ENCODE measurements around the gene UBE2D3.

UBE2D3 gene

DNA sequence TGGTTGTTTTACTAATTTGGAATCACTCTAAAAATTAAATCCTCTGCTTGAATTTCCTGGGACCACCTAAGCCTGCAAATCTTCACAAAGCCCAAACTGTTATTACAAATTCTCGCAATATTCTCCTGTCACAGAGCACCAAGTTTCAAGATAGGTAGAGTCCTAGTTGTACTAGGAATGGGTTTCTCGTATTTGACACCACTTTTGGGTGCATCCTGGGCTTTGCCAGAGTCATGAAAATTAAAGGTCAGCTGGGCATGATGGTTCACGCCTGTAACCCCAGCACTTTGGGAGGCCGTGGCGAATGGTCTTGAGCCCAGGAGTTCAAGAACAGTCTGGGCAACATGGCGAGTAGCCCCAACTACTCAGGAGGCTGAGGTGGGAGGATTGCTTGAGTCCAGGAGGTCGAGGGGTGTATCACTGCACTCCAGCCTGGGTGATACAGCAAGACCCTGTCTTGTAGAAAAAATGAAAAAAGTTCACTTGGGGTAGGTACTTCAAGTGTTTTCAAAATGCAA is 36.0 kb downstream of the UBE2D3 start:
- DNase-seq (ENCODE audit: low read depth in 2 of 2), result no peak

DNA sequence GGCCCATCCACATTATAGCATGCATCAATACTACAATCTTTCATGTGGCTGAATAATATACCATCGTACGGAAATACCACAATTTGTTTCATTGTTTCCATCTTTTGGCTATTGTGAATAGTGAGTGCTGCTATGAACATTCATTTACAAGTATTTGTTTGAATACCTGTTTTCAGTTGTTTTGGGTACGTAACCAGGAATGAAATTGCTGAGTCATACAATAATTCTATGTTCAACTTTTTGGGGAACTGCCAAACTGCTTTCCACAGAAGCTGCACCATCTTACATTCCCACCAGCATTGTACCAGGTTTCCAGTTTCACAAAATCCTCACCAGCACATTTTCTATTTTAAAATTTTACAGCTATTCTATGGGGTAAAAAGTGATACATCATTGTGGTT is 38.0 kb downstream of the UBE2D3 start:
- DNase-seq (ENCODE audit: low read depth in 2 of 2), result no peak

DNA sequence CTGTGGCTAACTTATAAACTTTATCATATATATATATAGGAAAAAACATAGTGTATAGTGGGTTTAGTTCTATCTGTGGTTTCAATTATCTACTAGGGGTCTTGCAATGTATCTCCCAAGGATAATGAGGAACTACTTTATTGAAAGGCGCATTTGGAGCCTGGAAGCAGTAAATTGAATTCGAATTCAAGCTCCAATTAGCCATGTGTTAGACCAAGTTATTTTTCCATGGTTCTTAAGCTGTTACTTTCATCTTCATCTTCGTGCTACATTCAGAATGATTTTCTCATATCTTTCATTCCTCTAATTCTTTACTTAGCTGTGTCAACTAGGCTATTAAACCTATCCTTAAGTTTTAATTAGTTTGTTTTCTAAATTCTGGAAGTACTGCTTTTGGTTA is 39.4 kb downstream of the UBE2D3 start:
- no peak for DNase-seq (ENCODE audit: low read depth in 2 of 2)

- DNase-seq (ENCODE audit: low read depth in 2 of 2), result no peak
These were observed 40.1 kb downstream of the UBE2D3 start for GRCh38 chr4:102787096-102787881.

DNA sequence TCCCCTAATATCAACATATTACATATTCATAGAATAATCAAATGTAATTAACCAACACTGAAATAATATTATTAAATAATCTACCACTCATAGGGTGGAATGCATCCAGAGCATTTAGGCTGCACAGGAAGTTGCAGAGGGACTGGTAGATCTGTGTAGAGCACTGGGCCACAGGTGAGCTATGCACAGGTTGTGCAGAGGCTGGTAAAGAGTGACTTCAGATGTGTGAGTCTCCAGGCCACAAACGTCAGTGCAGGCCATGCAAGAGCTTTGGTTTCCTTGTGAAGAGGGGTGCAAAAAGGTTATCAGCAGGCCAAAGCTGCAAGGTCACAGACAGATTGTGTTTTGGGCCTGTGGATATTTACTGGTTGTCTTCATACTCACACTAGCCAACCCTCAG is 41.1 kb downstream of the UBE2D3 start:
- no peak for DNase-seq (ENCODE audit: low read depth in 2 of 2)

GRCh38 chr4:102783006-102783405 is 44.3 kb downstream of the UBE2D3 start:
- no peak for DNase-seq (ENCODE audit: low read depth in 2 of 2)

GRCh38 chr4:102781570-102781969 is 45.8 kb downstream of the UBE2D3 start:
- DNase-seq (ENCODE audit: low read depth in 2 of 2), result no peak

DNA sequence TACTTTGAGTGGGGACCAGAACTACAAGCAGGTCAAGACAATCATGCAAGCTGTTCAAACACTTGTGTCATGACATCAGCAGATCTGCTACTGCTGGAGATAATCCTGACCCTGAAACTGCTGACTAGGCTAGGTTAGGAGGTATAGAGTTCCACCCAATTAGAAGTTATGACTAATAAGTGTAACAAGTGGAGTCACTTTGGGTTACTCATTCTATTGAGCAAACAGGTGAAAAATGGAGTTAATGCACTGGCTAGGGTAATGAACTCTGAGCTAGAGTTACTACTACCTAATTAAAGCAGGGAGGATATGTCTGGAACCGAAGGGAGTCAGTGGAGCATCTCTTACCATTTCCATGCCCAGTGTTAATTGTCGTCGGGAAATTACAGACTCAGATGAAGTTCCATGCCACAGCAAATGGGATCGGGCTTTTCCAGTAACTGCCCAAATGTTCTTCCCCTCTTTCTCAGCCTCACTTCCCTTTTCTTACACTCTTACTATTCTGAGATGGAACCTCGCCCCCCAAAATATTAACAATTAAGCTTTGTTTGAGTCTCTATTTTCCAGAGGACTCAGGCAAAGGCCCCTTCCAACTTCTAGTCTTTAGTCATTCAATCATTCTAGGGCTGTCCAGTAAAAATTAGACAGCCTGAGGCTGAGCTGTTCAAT is 46.7 kb downstream of the UBE2D3 start:
- no peak for DNase-seq (ENCODE audit: low read depth in 2 of 2)

- no peak for DNase-seq (ENCODE audit: low read depth in 2 of 2)
These were observed 48.1 kb downstream of the UBE2D3 start for GRCh38 chr4:102779204-102779603.

DNA sequence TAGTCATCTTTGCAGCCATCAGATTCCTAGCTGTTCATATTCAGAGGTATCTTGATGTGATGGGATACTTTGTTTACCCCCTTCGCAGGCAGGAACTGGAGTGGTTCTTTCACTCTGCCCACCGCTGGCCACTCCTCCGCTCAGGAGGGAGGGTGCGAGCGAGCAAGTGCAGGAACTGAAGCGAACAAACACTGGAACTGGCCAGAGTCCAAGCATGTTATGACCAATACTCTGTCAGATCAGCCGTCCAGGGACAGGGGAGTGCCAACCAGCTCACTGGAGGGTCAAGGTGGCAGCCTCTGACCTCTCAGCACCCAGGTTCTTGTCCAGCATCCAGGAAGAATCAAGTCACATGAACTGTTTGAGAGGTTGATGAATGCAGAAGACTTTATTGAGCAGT is 48.6 kb downstream of the UBE2D3 start:
- DNase-seq (ENCODE audit: low read depth in 2 of 2), result no peak

DNA sequence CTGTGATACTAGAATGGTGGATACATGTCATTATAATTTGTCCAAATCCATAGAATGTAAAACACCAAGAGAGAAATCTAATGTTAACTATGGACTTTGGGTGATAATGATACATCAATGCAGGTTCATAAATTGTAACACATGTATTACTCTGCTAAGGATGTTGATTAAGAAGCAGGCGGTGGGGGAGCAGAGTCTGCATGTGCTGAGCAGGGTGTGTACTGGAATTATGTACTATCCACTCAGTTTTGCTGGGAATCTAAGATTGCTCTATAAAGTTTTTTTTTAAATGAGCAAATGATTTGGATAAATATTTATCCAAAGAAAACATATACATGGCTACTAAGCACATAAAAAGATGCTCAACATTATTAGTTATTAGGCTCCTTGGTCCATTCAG is 51.5 kb downstream of the UBE2D3 start:
- DNase-seq (ENCODE audit: low read depth in 2 of 2), result no peak

DNA sequence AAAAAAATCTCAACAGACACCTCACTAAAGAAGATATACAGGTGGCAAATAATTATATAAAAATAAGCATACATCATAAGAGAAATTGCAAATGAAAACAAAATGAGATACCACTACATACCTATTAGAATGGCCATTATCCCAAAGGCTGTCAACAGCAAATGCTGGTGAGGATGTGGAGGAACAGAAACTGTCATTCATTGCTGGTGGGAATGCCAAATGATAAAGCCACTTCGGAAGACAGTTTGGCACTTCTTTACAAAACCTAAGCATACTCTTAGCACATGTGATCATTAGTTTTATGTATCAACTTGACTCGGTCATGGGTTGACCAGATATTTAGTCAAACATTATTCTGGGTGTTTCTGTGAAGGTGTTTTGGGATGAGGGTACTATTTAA is 53.1 kb downstream of the UBE2D3 start:
- no peak for DNase-seq (ENCODE audit: low read depth in 2 of 2)

GRCh38 chr4:102772738-102773340 is 54.5 kb downstream of the UBE2D3 start:
- no peak for DNase-seq (ENCODE audit: low read depth in 2 of 2)

GRCh38 chr4:102764901-102765300 is 62.5 kb downstream of the UBE2D3 start:
- DNase-seq (ENCODE audit: low read depth in 2 of 2), result no peak

- no peak for DNase-seq (ENCODE audit: low read depth in 2 of 2)
These were observed 65.4 kb downstream of the UBE2D3 start for GRCh38 chr4:102761906-102762305.

DNA sequence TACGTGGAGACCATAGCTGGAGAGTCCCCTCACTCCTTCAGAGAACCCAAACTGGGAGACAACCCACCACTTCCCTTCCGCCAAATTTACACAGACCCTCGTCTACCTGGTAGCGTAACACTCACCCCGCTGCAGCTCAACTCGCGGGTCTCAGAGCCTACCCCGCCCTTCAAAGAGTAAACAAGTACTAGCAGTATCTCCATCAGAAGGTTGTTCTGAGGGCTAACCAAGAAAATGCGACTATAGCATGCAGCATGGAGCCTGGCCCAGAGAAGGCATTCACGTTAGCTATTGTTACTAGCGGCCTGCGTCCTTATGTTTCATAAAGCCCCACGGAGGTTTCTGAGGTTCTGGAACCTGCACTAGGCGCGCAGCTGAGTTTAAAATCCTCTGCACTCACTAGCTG is 66.1 kb downstream of the UBE2D3 start:
- DNase-seq (ENCODE audit: low read depth in 2 of 2), result peak in 1 of 2 donors; percentile 16

DNA sequence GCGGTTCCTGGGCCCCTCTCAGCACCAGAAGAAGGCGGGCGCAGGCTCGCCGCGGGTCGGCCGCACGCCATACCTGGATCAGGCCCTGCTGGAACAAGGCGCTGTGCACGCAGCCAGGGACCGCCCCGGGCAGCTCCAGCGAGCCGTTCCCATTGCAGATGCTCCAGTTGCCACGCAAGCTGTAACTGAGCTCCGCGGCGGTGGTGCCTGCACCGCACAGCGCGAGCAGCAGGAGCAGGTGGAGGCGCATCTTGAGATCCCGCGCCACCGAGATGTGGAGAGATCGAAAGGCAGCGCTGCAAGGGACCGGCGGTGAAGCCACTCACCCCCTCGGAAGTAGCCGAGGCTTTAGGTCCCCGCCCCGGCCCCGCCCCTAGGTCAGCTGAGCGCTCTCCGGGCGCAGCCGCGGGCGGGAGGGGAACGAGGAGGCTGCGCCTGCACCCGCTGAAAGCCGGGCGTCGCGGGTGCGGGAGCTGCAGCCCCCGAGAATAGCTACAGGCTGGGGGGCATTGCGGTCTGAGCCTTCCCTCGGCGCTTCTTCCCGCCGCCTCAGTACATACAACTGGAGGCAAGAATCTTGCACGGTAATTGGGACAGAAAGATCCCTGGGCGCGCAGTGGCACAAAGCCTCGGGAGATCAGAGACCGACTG is 66.6 kb downstream of the UBE2D3 start, which contains the start of gene MANBA:
MANBA (minus strand) TSS at position 324 of the 651 bp plus-strand sequence; CDS start at position 250, 74 bp downstream.
- peak; percentile 78 to 88 for DNase-seq (ENCODE audit: low read depth in 2 of 2)

DNA sequence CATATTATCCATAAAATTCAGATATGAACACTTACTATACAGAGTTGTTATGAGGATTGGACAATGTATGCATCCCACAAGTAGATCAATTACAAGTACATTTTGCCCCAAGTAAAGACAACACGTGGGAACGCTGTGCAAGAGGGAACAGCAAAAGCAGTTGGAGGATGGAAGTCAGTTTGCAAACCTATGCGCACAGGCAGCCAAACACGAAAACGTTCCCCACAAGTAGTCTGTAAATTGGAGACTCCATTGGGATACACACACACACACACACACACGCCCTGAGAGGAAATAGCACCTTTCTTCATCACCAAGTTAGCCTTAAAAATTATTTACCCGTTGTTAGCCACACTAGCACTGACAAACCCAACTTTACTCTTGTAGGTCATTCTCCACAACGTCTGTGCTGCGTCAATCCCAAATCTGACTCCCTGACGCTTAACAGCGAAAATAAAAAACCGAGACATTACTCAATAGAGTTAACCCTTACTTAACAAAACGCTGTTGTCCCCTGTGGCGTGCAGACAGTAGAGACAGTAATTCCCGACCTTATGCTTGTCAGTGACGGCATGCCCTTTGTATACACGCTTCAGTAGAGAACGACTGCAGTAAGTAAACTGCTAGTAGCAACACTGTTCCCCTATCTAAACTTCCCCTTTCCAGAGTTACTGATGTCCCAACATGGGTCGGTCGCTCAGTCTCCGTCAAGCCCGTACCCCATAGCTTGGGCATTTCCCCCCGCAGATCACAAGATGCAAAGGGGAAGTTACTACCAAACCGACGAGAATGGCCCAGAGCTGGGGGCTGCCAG is 67.3 kb downstream of the UBE2D3 start:
- DNase-seq (ENCODE audit: low read depth in 2 of 2), result peak; percentile 1 to 14

- no peak for DNase-seq (ENCODE audit: low read depth in 2 of 2)
These were observed 68.8 kb downstream of the UBE2D3 start for GRCh38 chr4:102758241-102759160.

GRCh38 chr4:102757681-102758080 is 69.7 kb downstream of the UBE2D3 start:
- no peak for DNase-seq (ENCODE audit: low read depth in 2 of 2)

Data from stimulated activated CD4-positive, alpha-beta T cell treated with anti-CD3 and anti-CD28 coated beads, Interleukin-4, amount 100 ng/mL, for 48 hours (primary cell).